ENCODE data around the gene SLIT2. TPM values are rescaled to one million over a fixed set of nuclear protein-coding genes. Genes with fewer than 3 reads are reported as not detected.

Gene SLIT2
- total RNA-seq, 4 donors from 2014 or later, result 22.9 to 118 (median 59.0) TPM

GRCh38 chr4:20281453-20281852 lies 29.7 kb downstream of the SLIT2 start:
- H3K27ac ChIP-seq, result no peak overlapping the region
- no peaks in the 10 kb centered on the region for H3K27me3 ChIP-seq
- H3K9me3 ChIP-seq, result no peaks in the 10 kb centered on the region
- H3K4me1 ChIP-seq, result no peaks in the 10 kb centered on the region
- no peak for TF ChIP-seq POLR2A (IDR thresholded peaks at IDR 0.05)
- TF ChIP-seq, protein P1, sequence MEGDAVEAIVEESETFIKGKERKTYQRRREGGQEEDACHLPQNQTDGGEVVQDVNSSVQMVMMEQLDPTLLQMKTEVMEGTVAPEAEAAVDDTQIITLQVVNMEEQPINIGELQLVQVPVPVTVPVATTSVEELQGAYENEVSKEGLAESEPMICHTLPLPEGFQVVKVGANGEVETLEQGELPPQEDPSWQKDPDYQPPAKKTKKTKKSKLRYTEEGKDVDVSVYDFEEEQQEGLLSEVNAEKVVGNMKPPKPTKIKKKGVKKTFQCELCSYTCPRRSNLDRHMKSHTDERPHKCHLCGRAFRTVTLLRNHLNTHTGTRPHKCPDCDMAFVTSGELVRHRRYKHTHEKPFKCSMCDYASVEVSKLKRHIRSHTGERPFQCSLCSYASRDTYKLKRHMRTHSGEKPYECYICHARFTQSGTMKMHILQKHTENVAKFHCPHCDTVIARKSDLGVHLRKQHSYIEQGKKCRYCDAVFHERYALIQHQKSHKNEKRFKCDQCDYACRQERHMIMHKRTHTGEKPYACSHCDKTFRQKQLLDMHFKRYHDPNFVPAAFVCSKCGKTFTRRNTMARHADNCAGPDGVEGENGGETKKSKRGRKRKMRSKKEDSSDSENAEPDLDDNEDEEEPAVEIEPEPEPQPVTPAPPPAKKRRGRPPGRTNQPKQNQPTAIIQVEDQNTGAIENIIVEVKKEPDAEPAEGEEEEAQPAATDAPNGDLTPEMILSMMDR (IDR thresholded peaks at IDR 0.05), result no peak
- intact Hi-C loops (cut with DNase I; ENCODE audit: low total_unique reads), result no loop called here
- H3K4me3 ChIP-seq, result no peak overlapping the region
- H3K36me3 ChIP-seq, result no peaks in the 10 kb centered on the region
- DNase-seq, result no peak

- DNase-seq, result no peak
- intact Hi-C loops (cut with DNase I; ENCODE audit: low total_unique reads), result no loop called here
- H3K27ac ChIP-seq, result no peak overlapping the region
- H3K4me3 ChIP-seq, result no peak overlapping the region
- H3K27me3 ChIP-seq, result no peaks in the 10 kb centered on the region
- H3K4me1 ChIP-seq, result no peaks in the 10 kb centered on the region
- no peaks in the 10 kb centered on the region for H3K9me3 ChIP-seq
- TF ChIP-seq POLR2A (IDR thresholded peaks at IDR 0.05), result no peak
- TF ChIP-seq, protein P1 (IDR thresholded peaks at IDR 0.05), result no peak
- no peaks in the 10 kb centered on the region for H3K36me3 ChIP-seq
These were observed 31.3 kb downstream of the SLIT2 start for GRCh38 chr4:20283039-20283438.

DNA sequence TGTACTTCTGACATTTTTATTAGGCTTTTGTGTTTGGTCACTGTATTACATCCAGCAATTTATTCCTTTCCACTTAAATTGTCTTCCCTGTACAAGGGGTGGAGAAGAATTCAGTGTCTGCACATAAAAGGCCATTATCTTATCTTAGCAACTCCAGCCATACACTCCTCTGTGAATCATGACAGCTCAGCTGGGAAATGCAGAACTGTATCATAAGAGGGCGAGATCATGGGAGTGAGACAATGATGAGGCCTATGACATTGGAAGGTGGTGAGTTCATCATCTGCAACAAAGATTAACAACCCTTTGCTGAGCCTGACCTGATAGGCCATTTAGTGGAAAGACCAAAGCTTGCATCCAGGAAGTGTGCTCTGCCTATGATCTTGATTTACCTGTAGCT lies 33.3 kb downstream of the SLIT2 start:
- H3K27me3 ChIP-seq, result no peaks in the 10 kb centered on the region
- intact Hi-C loops (cut with DNase I; ENCODE audit: low total_unique reads), result no loop called here
- H3K4me3 ChIP-seq, result no peak overlapping the region
- H3K36me3 ChIP-seq, result no peaks in the 10 kb centered on the region
- no peak overlapping the region for H3K27ac ChIP-seq
- H3K4me1 ChIP-seq, result no peaks in the 10 kb centered on the region
- H3K9me3 ChIP-seq, result no peaks in the 10 kb centered on the region
- no peak for TF ChIP-seq POLR2A (IDR thresholded peaks at IDR 0.05)
- TF ChIP-seq, protein P1 (IDR thresholded peaks at IDR 0.05), result no peak
- DNase-seq, result no peak

GRCh38 chr4:20287246-20287645 lies 35.5 kb downstream of the SLIT2 start:
- no peak for DNase-seq
- no peak for TF ChIP-seq POLR2A (IDR thresholded peaks at IDR 0.05)
- TF ChIP-seq, protein P1 (IDR thresholded peaks at IDR 0.05), result no peak
- Histone ChIP-seq H3K27ac (no peak overlapping the region), H3K36me3 (no peaks in the 10 kb centered on the region), H3K4me3 (no peak overlapping the region), H3K4me1 (no peaks in the 10 kb centered on the region), H3K27me3 (no peaks in the 10 kb centered on the region), H3K9me3 (no peaks in the 10 kb centered on the region)
- intact Hi-C loops (cut with DNase I; ENCODE audit: low total_unique reads), result no loop called here

GRCh38 chr4:20288047-20288650 lies 36.4 kb downstream of the SLIT2 start:
- TF ChIP-seq, protein P1 (IDR thresholded peaks at IDR 0.05), result no peak
- no peak for TF ChIP-seq POLR2A (IDR thresholded peaks at IDR 0.05)

More at GRCh38 chr4:20288047-20288650, 36.4 kb downstream of the SLIT2 start:
- H3K9me3 ChIP-seq, result no peaks in the 10 kb centered on the region
- H3K4me1 ChIP-seq, result no peaks in the 10 kb centered on the region
- H3K27ac ChIP-seq, result no peak overlapping the region
- H3K4me3 ChIP-seq, result no peak overlapping the region
- intact Hi-C loops (cut with DNase I; ENCODE audit: low total_unique reads), result no loop called here
- no peaks in the 10 kb centered on the region for H3K27me3 ChIP-seq
- no peak for DNase-seq
- H3K36me3 ChIP-seq, result no peaks in the 10 kb centered on the region
